Thymus (tissue), 11 donors: Measurements from ENCODE around the gene TBC1D5. TPM values are rescaled to one million over a fixed set of nuclear protein-coding genes. Genes with fewer than 3 reads are reported as not detected.

ENCODE experiments used
- DNase-seq, 9 donors: peaks; one replicate each; pipeline ENCODE4 v3.0.0-alpha.2; 2013; ENCODE audit warnings: low spot score in 9 of 9, low read depth in 6 of 9, missing footprints in 1 of 9
- H3K27ac ChIP-seq, 2 donors: one replicate each; pipeline ENCODE4 v1.5.1; 2013; ENCODE audit warnings: control low read depth in 1 of 2, low read depth in 1 of 2, low read length in 1 of 2, mild to moderate bottlenecking in 1 of 2, moderate library complexity in 1 of 2
- H3K27me3 ChIP-seq, 2 donors: one replicate each; pipeline ENCODE4 v1.5.1; 2013; ENCODE audit warnings: low read length in 1 of 2; ENCODE audit not compliant: control insufficient read depth in 2 of 2, insufficient read depth in 1 of 2
- H3K36me3 ChIP-seq, 2 donors: one replicate each; pipeline ENCODE4 v1.5.1; 2013; ENCODE audit warnings: low read length in 1 of 2, mild to moderate bottlenecking in 1 of 2, moderate library complexity in 1 of 2; ENCODE audit not compliant: control insufficient read depth in 2 of 2, insufficient read depth in 2 of 2
- H3K4me1 ChIP-seq, 2 donors: one replicate each; pipeline ENCODE4 v1.5.1; 2013; ENCODE audit warnings: low read length in 2 of 2; ENCODE audit not compliant: control insufficient read depth in 2 of 2, insufficient read depth in 2 of 2
- H3K4me3 ChIP-seq, 2 donors: one replicate each; pipeline ENCODE4 v1.5.1; 2013; ENCODE audit warnings: low read length in 2 of 2, control low read depth in 1 of 2, mild to moderate bottlenecking in 1 of 2
- H3K9me3 ChIP-seq, 2 donors: one replicate each; pipeline ENCODE4 v1.5.1; 2013; ENCODE audit warnings: low read length in 1 of 2, mild to moderate bottlenecking in 1 of 2; ENCODE audit not compliant: control insufficient read depth in 2 of 2, insufficient read depth in 1 of 2
- WGBS: extraction: QIAGEN DNeasy Blood & Tissue Kit; methylation state at CpG from one replicate; pipeline ENCODE4 v1.1.7; 2013; 5-methylcytosine and 5-hydroxymethylcytosine counted together
- polyA plus RNA-seq: library from polyadenylated mRNA; stranded (reverse); fragments of 200-250 nt; gene quantifications from one replicate; pipeline ENCODE4 v1.2.3, GENCODE V29; 2013
- total RNA-seq: library from RNA; stranded (reverse); fragments of 120-200 nt; gene quantifications from one replicate; pipeline ENCODE4 v1.2.4, GENCODE V29; 2013
- donor health status: healthy.

The TBC1D5 gene
- total and polyA plus RNA-seq, 2 donors: 8.9 to 37.3 TPM

DNA sequence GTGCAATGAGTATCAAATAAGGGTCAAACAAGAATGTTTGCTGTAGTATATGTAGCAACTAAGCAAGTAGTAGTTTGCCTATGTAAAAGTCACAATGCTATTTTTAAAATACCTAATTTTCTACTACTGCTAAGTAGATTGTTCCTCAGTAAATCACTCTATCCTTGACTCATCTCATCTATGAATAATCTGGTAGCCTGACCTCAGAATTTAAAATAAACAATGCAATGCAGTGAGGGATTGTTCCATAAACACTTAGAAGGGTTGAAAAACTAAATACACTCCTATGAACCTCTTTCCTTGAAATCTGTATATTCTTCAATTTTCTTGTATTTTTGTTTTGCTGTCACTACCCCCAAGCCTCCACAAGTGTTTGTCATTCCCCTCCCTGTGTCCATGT is 253.3 kb downstream of the TBC1D5 start:
- Histone ChIP-seq H3K9me3 (peaks cover 0 to 4% of the 10 kb centered on the region in 2 donors), H3K36me3 (no peaks in the 10 kb centered on the region), H3K4me1 (no peaks in the 10 kb centered on the region), H3K27ac (no peak overlapping the region), H3K4me3 (no peak overlapping the region), H3K27me3 (no peaks in the 10 kb centered on the region)
- DNase-seq: no peak

GRCh38 chr3:17481116-17481515 is 261.3 kb downstream of the TBC1D5 start:
- 98% methylated on average over 10 of the region's 10 CpGs for WGBS
- no peak overlapping the region for H3K27ac ChIP-seq
- H3K36me3 ChIP-seq: no peaks in the 10 kb centered on the region
- peaks cover 0 to 20% of the 10 kb centered on the region in 2 donors for H3K9me3 ChIP-seq
- DNase-seq: no peak
- H3K27me3 ChIP-seq: no peaks in the 10 kb centered on the region
- no peak overlapping the region for H3K4me3 ChIP-seq
- H3K4me1 ChIP-seq: no peaks in the 10 kb centered on the region

- Histone ChIP-seq H3K36me3 (no peaks in the 10 kb centered on the region), H3K4me1 (no peaks in the 10 kb centered on the region)
- WGBS: over 99% methylated on average over 16 of the region's 16 CpGs
Measured at GRCh38 chr3:17479681-17480405, 262.6 kb downstream of the TBC1D5 start.

GRCh38 chr3:17478673-17479072 is 263.8 kb downstream of the TBC1D5 start:
- H3K4me3 ChIP-seq: no peak overlapping the region
- H3K9me3 ChIP-seq: peaks cover 0 to 20% of the 10 kb centered on the region in 2 donors
- 97% methylated on average over 2 of the region's 2 CpGs for WGBS
- no peaks in the 10 kb centered on the region for H3K36me3 ChIP-seq
- no peak for DNase-seq
- H3K27me3 ChIP-seq: no peaks in the 10 kb centered on the region
- no peaks in the 10 kb centered on the region for H3K4me1 ChIP-seq
- no peak overlapping the region for H3K27ac ChIP-seq

More at GRCh38 chr3:17479681-17480405, 262.6 kb downstream of the TBC1D5 start:
- Histone ChIP-seq H3K27ac (no peak overlapping the region), H3K9me3 (peaks cover 0 to 20% of the 10 kb centered on the region in 2 donors), H3K27me3 (no peaks in the 10 kb centered on the region), H3K4me3 (no peak overlapping the region)
- no peak for DNase-seq

GRCh38 chr3:17473761-17474160 is 268.7 kb downstream of the TBC1D5 start:
- Histone ChIP-seq H3K9me3 (no peaks in the 10 kb centered on the region), H3K4me3 (no peak overlapping the region), H3K27ac (no peak overlapping the region), H3K36me3 (no peaks in the 10 kb centered on the region), H3K4me1 (no peaks in the 10 kb centered on the region), H3K27me3 (no peaks in the 10 kb centered on the region)
- DNase-seq: no peak

DNA sequence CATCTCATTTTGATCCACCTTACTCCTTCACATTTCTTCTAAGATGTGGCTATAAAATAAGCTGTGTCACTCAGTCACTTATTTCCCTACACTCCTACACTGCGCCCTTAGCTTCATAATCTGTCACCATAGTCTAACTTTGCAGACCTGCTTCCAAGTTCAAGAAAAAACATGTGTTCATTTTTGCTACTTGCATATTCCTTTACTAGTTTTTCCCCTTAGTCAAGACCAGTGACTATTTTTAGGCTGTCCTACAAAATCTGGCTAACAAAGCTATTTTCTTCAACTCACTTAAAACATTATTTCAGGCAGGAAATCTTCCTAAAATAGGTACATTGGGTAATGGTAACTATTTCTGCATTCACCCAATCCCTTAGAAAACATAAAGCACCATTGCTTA is 272.5 kb downstream of the TBC1D5 start:
- Histone ChIP-seq H3K27me3 (no peaks in the 10 kb centered on the region), H3K27ac (no peak overlapping the region), H3K4me3 (no peak overlapping the region), H3K4me1 (no peaks in the 10 kb centered on the region), H3K36me3 (no peaks in the 10 kb centered on the region), H3K9me3 (no peaks in the 10 kb centered on the region)
- DNase-seq: no peak
- WGBS: 100% methylated on average over 1 of the region's 1 CpG

GRCh38 chr3:17469520-17469919 is 272.9 kb downstream of the TBC1D5 start:
- no peak for DNase-seq
- H3K4me1 ChIP-seq: no peaks in the 10 kb centered on the region
- no peak overlapping the region for H3K27ac ChIP-seq
- no peaks in the 10 kb centered on the region for H3K27me3 ChIP-seq
- no peak overlapping the region for H3K4me3 ChIP-seq
- no peaks in the 10 kb centered on the region for H3K9me3 ChIP-seq
- 98% methylated on average over 3 of the region's 3 CpGs for WGBS
- H3K36me3 ChIP-seq: no peaks in the 10 kb centered on the region

- H3K27me3 ChIP-seq: no peaks in the 10 kb centered on the region
- H3K36me3 ChIP-seq: no peaks in the 10 kb centered on the region
- 99% methylated on average over 4 of the region's 4 CpGs for WGBS
- DNase-seq: no peak
- H3K4me1 ChIP-seq: no peaks in the 10 kb centered on the region
- no peak overlapping the region for H3K4me3 ChIP-seq
- H3K9me3 ChIP-seq: no peaks in the 10 kb centered on the region
- no peak overlapping the region for H3K27ac ChIP-seq
Measured at GRCh38 chr3:17466028-17466427, 276.4 kb downstream of the TBC1D5 start.

- no peaks in the 10 kb centered on the region for H3K27me3 ChIP-seq
- H3K9me3 ChIP-seq: no peaks in the 10 kb centered on the region
- 67% methylated on average over 3 of the region's 3 CpGs for WGBS
- no peak for DNase-seq
- no peaks in the 10 kb centered on the region for H3K4me1 ChIP-seq
- no peaks in the 10 kb centered on the region for H3K36me3 ChIP-seq
- no peak overlapping the region for H3K27ac ChIP-seq
- no peak overlapping the region for H3K4me3 ChIP-seq
Measured at GRCh38 chr3:17459470-17459993, 282.9 kb downstream of the TBC1D5 start.
